Activated T-cell treated with anti-CD3 and anti-CD28 coated beads, Interleukin-2, amount 50 U/mL, for 1 hour (primary cell): ENCODE results near the gene ABCC10.
"Not testable (repeated sequence)": the region's sequence is repeated elsewhere in the genome, so short reads cannot be mapped to it uniquely, and the experiment has no call there.

Experiments
- DNase-seq: peaks from one replicate; pipeline ENCODE4 v3.0.0-alpha.2; 2020

Gene ABCC10

DNA sequence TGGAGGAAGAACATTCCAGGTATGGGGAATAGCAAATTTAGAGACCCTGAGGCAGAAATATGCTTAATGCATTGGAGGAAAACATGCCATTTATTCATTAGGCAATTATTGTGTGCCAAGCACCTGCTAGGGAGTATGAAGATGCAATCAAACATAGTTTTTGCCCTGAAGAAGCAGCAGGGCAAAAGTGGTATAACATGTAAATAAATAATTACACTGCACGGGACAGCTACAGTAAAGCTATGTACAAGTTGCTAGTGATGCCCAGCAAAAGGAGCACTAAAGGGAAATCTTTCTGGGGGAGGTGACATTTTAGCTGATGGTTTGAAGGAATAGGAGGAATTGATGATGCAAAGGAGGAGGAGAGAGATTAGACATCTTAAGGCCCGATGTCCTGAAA, 49.4 kb downstream of the ABCC10 start:
- DNase-seq, result no peak

DNA sequence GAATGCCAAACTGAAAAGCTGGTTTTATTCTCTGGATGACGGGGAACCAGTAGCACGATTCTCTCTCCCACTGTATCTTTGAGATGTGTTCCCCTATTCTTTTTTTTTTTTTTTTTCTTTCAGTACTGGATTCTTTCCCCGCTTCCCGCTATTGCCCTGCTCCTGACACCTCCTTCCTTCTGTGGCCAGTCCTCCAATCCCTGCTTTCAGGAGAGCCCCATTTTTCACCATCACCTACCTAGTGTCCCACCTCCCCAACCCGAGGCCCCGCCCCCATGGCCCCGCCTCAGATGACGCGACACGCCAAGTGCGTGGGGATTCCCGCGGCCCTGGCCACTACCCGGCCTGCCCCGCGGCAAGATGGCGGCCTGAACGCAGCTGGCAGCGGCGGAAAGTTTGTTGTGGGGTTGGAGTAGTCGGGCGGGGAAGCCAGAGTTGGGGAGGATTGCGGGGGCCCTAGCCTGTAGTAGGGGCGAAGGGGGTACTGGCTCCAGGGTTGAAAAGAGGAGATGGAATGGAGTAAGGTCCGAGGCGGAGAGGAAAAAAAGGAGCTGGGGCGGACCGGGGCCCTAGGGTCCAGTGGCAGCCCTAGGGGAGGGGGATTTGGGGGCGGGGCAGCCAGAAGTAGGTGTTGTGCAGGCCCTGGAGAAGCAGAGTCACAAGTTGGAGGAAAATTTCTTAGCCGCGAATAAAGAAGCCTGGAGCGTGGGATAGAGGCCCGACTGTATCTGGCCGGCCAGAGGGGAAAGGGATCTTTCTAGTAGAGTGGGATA, 50.1 kb downstream of the ABCC10 start, which contains the start of gene TJAP1:
Gene TJAP1, plus strand, starts transcription at position 336 of the 773 bp plus-strand sequence. CDS start 21,432 bp downstream, outside the sequence.
- peak; percentile 99 for DNase-seq

DNA sequence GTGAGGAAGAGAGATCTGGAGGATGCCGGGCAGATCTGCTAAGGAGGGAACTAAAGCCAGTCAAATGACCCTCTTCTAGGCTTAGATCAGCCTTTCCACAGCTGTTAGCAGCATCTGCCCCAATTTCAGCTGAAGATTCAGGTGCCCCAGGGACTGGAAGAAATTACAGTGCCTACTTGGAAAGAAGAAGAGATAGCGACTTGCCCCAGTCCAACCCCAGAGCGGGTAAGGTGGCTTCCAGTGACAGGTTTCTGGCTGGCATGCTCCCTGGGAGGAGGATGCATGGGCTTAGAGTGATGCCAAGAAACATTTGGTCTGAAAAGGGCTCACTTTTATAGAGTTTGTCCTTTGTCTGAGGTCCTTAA, 50.6 kb downstream of the ABCC10 start:
- DNase-seq, result no peak

DNA sequence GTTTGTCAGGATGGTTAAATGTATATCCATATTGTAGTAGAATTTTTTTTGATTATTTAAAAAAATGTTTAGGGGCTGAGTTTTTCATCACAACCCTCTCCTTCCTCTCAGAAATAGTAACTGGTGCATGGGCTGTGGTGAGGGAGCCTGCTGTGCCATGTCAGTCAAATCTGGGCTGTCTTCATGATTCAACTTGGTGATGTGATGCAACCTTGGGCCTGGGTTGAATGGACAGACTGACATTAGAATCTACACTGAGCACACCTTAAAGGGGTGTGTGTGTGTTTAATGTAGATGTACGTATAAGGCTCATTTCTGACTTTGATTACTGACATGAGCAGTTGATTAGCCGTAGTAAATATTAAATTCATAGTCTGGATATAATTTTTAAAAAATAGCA, 53.7 kb downstream of the ABCC10 start:
- DNase-seq, result no peak

DNA sequence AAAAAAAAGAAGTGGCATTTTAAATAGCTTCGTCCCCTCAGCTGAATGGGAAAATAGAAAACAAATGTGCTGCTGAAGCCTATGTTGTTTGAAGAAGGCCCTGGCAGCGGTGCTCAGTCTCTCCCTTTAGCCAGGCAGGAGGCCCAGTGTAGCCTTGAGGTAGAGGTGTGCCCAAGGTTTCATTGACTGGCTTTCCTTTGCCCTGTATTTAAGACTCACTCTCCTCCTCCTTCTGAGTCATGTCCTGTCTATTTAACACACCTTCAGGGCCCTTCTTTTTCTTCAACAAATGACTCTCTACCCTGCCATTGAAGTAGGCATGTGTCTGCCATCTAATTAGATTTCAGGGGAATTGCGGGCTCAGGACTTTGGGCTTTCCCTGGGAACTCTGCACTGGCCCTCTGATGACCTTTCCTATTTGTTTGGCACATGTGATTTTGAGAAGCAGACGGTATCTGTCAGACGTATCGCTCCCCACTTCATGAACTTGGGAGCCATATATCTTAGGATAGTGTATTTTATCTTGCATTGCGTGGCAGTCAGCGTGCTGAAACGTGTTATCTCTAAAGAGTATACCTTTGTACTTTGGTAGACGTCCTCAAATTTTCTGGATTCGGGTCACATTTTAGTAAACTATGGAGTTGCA, 54.4 kb downstream of the ABCC10 start:
- DNase-seq, result no peak

DNA sequence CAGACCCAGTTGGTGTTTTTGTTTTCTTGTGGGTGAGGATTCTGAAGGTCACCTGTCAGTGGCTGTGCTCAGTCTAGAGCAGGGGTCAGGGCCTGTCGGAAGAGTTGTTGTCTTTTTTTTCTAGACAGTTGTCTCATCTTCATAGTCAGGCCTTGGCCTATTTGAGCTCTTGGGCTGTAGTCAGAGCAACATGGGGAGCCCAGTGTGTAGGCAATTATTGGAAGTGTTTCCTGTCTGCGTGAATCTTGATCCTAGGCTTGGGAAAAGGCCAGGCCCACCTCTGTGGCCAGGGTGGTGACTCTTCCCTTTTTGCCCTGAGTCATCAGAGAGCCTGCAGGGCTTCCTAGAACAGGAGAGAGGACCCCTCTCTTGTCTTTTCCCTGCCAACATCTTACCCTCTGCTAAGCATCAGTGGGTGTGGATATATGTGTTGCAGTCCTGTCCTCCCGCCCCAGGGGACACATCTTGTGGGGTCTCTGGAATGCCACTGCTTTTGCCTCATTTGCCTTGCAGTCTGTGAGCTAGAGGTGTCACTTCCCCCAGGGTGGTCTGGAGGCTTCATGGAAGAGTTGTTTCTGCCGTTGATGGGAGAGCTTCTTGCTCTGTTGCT, 61.4 kb downstream of the ABCC10 start:
- DNase-seq, result no peak

DNA sequence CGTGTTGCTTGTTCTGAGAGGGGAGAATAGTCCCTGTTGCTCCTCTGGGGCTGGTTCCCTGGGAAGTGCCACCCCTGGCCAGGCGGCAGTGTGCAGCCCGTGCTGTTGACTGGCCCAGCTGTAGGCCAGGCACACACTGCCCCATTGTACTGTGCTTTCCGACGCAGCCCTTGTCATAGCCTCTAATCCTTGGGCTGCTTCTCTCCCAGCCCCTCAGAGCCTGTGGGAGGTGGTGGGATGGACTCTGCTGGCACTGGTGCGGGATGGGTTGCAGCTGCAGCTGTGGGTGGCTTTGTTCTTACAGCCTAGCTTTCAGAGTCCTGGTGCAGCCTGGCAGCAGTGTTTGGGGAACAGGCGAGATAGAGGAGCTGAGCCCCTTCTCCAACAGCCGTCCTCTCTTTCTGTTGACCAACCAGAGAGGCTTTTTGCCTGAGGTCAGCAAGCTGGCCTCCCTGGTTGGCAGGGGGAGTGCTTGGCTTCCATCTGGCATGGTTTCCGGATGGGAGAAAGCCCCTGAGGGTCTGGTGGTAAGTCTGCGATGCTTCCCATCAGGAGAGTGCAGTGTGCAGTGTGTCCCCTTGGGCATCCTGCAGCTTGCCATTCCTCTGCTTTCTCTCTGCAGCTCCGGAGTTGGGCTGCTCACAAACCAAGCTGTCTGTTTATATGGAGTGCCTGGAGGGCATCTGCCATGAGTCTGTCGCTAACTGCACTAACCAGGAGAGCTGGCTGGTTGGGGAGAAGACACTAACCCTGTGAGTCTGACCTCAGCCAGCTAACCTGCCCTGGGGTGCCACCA, 62.1 kb downstream of the ABCC10 start:
- DNase-seq, result no peak

DNA sequence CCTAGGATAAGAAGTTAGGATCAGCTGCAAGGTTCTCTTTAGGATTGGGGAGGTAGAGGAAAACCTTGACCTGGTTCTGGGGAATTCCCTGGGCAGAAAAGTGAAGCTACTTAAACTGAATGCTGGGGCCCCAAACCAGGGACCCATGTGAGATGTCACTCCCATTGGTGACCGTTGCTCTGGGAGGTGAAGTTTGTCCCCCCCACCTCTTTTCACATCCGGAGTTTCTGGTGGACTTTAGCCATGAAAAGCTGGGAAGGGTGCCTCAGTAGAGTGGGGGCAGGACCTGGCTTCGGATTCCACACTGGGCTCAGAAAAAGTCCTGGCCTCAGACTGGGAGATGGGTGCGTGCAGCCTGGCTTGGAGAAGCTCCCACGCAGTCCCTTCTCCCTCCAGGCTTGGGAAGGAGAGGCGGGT, 63.2 kb downstream of the ABCC10 start:
- DNase-seq, result no peak

DNA sequence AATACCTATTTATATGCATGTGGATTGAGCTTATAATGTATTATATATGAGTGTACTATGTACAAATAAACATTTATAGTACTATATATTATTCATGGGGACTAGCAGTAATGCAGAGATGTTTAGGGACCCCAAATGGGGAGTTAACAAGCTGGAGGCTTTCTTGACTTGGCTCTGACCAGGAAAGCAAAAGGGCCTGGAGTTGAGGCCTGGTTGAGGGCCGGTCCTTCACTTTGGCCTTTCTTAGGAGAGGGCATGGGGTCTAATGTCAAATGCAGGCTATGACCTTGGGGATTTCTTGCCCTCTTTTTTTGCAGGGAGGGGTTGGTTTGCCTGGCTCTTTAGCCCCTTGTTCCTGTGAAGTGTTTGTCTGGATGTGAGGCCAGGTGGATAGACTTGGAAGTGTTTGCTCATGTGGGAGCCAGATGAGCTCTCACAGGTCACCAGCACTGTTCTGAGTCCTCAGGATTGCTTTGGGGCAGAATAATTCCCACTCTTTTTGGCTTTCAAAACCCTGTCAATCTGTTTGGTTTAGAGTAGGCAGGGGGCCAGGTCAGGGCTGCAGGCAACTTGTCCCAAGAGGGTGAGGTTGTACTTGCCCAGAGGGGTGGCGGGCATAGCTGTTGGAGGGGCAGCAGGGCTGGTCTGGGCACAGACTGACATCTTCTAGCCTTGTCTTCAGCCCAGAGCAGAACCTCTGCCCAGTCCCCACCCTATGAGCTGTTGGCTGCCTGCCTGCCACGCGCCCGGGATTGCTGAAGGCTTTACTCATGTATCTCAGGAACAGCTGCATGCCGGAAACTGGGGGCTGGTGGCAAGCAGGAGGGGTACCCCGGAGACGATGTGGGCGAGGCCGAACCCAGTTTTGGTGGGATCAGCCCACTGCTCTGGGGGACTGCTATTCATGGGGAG, 64.7 kb downstream of the ABCC10 start:
- DNase-seq, result no peak

DNA sequence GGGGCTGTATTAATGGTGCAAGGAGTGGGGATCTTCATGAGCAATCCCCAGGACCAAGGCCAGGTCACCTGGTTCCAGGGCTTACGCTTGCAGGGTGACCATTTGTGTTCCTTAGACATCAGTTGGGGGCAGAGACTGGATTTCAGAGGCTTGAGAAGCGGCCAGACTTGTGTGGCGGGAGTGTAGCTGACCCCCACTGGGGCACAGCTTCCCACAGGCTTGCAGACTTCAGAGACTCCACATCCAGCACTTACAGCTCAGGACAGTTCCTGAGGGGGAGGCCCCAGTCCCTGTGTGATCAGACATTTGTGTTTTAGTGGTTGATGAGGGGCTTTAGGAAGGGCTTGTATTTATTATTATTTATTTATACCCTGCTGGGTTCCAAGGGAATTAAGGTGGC, 65.3 kb downstream of the ABCC10 start:
- DNase-seq, result no peak

DNA sequence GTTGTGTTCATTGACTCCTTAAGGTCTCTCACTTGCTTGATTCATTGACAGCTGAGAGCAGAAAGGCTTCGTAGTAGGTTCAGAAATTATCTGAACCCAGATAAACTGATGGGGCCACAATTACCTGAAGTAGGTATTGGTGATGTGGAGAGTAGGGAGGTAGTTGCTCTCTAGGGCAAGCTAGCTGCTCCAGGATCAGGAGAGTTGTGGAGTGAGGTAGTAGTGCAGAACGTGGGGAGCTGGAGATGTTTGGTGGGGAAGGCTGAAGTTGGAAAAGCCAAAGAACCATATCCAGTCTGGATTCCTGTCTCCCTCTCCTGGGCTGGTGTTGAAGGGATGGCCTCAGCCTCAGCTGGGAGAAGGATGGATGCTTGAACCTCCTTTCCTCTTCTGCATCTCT, 65.9 kb downstream of the ABCC10 start:
- no peak for DNase-seq

DNA sequence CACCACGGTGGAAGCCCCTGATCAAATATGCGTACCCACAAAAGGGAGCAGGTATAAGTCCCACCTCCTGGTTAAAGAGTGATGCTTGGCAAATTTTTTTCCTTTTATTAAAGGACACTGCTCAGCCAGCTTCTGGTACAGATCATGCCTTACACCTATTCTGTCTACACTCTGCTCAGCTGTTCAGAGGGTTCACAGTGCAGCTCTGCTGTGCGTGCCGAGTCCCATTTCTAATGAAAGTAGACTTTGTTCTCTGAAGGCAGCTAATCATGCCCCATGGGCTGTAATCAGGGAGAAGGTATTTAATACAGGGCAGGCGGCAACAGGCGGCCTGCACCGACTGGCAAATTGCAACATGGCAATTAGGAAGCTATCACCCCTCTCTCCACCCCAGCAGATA, 66.5 kb downstream of the ABCC10 start:
- DNase-seq, result no peak

DNA sequence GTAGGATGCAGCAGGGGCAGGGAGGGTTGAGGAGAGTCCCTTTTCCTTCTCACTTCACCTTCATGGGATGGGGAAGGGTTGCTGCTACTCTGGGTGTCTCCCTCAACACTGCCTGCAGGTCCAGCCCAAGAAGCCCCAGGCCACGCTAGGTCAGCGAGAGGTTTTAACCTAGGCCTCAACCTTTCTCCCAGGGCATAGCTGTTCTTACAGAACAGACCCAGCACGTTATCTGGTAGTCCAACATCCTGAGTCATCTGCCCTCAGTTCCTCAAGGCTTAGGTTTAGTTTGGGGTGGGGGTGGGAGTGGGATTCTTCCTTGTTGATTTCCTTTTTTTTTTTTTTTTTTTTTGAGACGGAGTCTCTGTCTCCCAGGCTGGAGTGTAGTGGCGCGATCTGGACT, 67.0 kb downstream of the ABCC10 start:
- DNase-seq, result no peak

DNA sequence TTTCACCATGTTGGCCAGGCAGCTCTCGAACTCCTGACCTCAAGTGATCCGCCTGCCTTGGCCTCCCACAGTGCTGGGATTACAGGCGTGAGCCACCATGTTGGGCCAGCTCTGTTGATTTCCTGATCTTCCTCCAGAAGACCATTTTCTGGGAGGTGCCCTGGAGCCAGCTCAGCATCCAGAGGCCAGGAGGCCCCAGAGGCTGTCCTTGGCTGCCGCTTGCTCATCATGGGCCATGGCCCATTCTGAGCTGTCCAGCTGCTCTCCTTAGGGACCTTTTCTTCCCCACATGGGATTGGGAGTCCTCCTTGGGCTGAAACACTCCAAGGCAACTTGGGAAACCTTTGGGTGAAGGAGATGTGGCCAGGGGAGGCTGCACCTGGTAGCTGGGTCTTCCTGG, 67.4 kb downstream of the ABCC10 start:
- DNase-seq, result no peak

DNA sequence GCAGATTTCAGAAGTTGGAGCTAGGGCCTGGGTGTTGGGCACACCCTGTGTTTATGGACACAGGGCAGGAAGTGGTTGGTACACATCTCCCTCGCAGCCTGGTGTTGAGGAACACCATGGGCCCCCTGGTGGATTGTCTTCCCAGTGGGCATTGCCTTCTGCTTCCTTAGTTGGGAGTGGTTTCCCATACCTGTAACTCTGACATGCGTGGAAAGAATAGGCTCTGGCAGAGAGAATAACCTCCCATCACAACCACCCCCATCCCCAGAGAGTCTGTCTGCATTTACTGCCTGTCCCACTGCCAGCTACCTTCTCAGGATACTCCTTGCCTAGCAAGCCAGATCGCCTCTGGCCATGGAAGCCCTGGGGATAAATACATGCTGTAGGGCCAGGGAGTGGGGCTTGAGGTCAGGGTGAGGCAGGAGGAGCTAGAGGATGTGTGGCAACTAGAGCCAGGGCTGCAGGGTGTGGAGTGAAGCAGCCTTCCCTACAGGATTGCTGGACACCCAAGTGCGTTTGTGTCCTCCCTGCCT, 68.1 kb downstream of the ABCC10 start:
- no peak for DNase-seq

DNA sequence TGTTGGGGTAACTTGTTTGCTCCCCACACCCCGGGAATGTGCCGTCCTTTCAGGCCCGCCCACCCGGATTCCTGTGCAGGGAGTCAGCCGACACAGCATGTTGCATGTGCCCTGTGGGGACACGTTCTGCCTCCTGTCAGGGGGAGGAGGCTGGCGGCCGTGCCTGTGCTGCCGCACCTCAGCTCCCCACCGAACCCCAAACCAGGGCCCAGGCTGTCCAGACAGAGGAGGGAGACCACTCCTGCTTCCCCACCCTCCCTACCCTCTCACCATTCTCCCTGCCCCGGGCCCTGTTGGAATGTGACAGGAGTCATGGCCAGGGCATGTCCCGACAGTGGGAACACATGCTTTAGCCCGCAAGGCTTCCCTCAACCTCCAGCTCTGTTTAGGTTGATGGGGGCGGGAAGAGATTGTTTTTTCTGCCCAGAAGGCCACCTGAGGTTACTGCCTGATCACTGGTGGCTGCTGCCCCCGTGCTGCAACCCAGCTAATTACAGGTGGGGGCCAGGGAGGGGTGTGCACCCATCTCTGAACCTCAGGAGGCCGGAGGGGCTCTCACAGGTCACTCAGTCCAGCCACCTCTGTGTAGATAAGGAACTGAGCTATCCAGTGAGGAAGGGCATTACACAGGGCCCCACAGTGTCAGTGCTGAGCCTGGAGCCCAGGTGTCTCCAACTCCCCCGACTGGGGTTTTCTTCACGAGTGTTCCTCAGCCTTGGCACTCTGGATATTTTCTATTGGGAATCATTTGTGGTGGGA, 69.2 kb downstream of the ABCC10 start:
- DNase-seq, result no peak

DNA sequence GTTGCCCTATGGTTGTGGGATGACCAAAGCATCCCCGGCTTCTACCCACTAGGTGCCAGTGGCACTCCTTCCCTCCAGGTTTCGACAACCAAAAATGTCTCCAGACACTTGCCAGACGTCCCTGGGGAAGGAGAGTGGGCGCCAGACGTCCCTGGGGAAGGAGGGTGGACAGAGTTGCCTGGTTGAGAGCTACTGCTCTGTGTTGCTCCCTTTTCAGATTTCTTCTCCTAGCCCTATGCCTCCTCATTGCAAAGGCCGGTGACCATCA, 69.7 kb downstream of the ABCC10 start:
- DNase-seq, result no peak

DNA sequence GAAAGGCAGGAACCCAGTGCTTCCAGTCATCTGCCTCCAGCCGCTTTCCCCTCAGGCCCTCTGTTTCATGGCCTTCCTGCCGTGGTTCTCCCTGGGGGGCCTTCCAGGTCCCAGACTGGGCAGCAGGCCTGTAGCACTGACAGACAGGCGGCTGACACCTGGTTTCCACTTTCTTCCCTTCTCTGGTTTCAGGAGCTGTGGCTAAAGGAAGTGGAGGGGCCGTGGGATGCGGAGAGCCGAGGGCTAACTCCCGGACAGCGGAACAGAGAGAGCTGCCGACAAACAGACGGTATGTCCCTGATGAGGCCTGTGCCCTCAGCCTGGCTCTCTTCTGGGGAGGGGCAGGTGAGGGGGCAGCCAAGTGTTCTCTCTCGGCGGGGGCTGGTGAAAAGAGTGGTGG, 70.3 kb downstream of the ABCC10 start:
- no peak for DNase-seq

DNA sequence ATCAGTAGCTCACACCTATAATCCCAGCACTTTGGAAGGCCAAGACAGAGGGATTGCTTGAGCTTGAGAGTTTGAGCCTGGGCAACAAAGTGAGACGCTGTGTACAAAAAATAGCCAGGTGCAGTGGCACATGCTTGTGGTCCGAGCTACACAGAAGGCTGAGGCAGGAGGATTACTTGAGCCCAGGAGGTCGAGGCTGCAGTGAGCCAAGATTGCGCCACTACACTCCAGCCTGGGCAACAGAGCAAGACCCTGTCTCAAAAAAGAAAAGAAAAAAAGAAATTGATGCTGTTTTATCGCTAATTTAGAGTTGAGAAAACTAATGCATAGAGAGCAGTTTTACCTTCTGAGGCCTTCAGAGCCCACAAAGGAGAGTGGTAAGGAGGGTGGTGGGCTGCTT, 71.0 kb downstream of the ABCC10 start:
- not testable (repeated sequence) for DNase-seq

DNA sequence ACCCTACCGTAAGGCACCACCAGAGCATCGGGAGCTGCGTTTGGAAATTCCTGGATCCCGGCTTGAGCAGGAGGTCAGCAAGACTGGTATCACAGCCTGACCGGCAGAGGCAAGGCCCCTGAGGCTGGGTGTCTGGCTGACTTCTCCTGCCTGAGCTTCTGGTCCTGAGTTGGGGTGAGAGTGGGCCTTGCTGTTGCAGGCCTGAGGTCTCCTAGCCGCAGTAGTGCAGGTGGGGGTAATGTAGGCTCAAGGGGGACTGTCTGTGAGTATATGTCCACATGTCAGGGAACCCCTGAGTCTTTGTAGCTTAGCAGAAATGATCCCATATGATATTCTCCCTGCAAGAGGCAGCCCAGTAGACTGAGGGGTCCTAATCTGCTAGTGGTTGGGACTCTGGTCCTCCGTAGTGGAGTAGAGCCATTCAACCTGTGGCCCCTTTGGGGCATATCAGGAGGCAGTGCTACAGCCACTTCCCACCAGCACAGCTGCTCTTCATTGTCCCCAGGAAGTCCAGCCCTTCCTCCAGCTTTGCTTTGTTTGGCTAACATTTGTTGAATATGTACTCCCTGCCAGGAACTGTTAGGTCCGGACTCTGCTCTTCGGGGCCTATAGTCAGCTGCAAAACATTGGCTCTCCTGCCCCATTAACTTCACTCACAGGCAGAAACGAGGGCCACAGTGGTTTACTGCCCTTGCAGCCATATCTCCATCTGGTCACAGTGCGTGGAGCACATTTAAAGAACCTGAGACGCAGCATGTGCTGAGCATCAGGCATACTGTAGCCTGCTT, 71.9 kb downstream of the ABCC10 start:
- DNase-seq, result no peak
